Karpas-422 (cell line): Measurements from ENCODE around the gene AQP5. TPM values are rescaled to one million over a fixed set of nuclear protein-coding genes. Genes with fewer than 3 reads are reported as not detected.

Experiments used
- DNase-seq: peaks from one replicate; pipeline ENCODE4 v3.0.0-alpha.2; 2015
- H2AFZ ChIP-seq: fragments of 200-600 bp; sonication (generic); 2 replicates; pipeline ENCODE4 v1.6.1; 2014; ENCODE audit warnings: antibody characterized with exemption, low read length, mixed read lengths
- H3K27ac ChIP-seq: fragments of 200-600 bp; sonication (generic); 2 replicates; pipeline ENCODE4 v1.5.1; 2014; ENCODE audit warnings: mild to moderate bottlenecking, low read length, moderate library complexity
- H3K27me3 ChIP-seq: fragments of 200-600 bp; sonication (generic); 2 replicates; pipeline ENCODE4 v1.6.1; 2014; ENCODE audit warnings: low read length, mixed read lengths
- H3K36me3 ChIP-seq: fragments of 200-600 bp; sonication (generic); 2 replicates; pipeline ENCODE4 v1.6.1; 2014; ENCODE audit warnings: low read length, mixed read lengths; ENCODE audit not compliant: insufficient read depth
- H3K4me1 ChIP-seq: fragments of 200-600 bp; sonication (generic); 2 replicates; pipeline ENCODE4 v1.6.1; 2014; ENCODE audit warnings: mild to moderate bottlenecking, low read length, mixed read lengths
- H3K4me2 ChIP-seq: fragments of 200-600 bp; sonication (generic); 2 replicates; pipeline ENCODE4 v1.6.1; 2014; ENCODE audit warnings: low read length, low read depth, mild to moderate bottlenecking; ENCODE audit not compliant: poor library complexity, severe bottlenecking
- H3K4me3 ChIP-seq: fragments of 200-600 bp; sonication (generic); 2 replicates; pipeline ENCODE4 v1.5.1; 2014; ENCODE audit warnings: mild to moderate bottlenecking, antibody characterized with exemption, low read length, mixed read lengths
- H3K79me2 ChIP-seq: fragments of 200-600 bp; sonication (generic); 2 replicates; pipeline ENCODE4 v1.6.1; 2014; ENCODE audit warnings: mild to moderate bottlenecking, low read length, mixed read lengths
- H3K9ac ChIP-seq: fragments of 200-600 bp; sonication (generic); 2 replicates; pipeline ENCODE4 v1.6.0; 2014; ENCODE audit warnings: low read length
- H3K9me2 ChIP-seq: fragments of 200-600 bp; sonication (generic), shearing (Covaris generic); replicated peaks from 2 replicates; pipeline ENCODE4 v1.6.0; 2014; ENCODE audit warnings: mild to moderate bottlenecking, low read length, moderate library complexity; ENCODE audit not compliant: insufficient read depth
- H3K9me3 ChIP-seq: fragments of 300-700, 200-600 bp; sonication (generic); 2 replicates; pipeline ENCODE4 v1.6.1; 2014; ENCODE audit warnings: low read length, mixed read lengths
- H4K20me1 ChIP-seq: fragments of 200-600 bp; sonication (generic); 2 replicates; pipeline ENCODE4 v1.6.1; 2014; ENCODE audit warnings: mild to moderate bottlenecking, antibody characterized with exemption, low read length, low read depth; ENCODE audit not compliant: insufficient read depth
- total RNA-seq: library from RNA; depleted of rRNA; stranded (reverse); fragments of >200 nt; shearing (Covaris generic); gene quantifications from 2 replicates; pipeline ENCODE4 v1.2.3, GENCODE V29; 2014; ENCODE audit warnings: low replicate concordance

AQP5 gene
- total RNA-seq, 1 experiment from 2014 or later = 0.97 TPM

DNA sequence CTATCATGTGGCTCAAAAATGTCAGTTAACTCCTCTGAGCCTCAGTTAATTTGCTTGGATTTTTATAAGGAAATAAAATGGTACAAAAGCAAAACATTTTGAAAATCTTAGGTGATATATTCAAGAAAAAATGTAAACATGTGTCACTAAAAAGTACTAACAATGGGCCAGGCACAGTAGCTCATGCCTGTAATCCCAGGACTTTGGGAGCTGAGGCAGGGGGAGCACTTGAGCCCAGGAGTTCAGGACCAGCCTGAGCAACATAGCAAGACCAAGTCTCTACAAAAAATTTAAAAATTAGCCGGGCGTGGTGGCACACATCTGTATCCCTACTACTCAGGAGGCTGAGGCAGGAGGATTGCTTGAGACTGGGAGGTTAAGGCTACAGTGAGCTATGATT, 36.8 kb downstream of the AQP5 start:
- Histone ChIP-seq H3K4me3 (no peak overlapping the region), H3K4me1 (no peaks in the 10 kb centered on the region), H2AFZ (no peak overlapping the region), H3K27ac (no peak overlapping the region), H3K9ac (no peak overlapping the region), H3K36me3 (peaks cover 59% of the 10 kb centered on the region), H3K4me2 (no peak overlapping the region), H3K79me2 (peaks cover 4% of the 10 kb centered on the region; the same call in 1 of the 2 replicates), H3K9me3 (no peaks in the 10 kb centered on the region), H3K9me2 (no peaks in the 10 kb centered on the region), H4K20me1 (no peaks in the 10 kb centered on the region), H3K27me3 (no peaks in the 10 kb centered on the region)
- DNase-seq = no peak

DNA sequence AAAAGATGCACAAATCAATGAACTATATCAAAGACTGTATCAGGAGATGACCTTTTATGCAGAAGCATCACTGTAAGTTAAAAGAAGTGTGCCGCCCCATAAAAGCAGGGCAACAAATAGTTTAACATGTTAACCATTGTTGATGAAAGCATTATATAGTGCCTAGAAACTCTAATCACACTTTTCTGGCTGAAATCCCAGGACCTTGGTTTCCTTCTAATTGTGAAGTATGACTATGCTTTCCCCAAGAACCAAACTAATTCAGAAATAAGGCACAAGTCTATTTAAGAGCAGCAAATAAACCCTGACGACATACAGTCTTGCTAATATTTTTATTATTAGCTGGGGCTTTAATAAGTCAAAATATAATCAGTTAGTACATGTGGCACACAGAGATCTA, 41.9 kb downstream of the AQP5 start:
- H3K4me3 ChIP-seq = no peak overlapping the region
- no peak overlapping the region for H3K9ac ChIP-seq
- no peak for DNase-seq
- H3K9me3 ChIP-seq = no peaks in the 10 kb centered on the region
- H2AFZ ChIP-seq = no peak overlapping the region
- H3K36me3 ChIP-seq = peaks cover 64% of the 10 kb centered on the region
- H3K27ac ChIP-seq = no peak overlapping the region
- H4K20me1 ChIP-seq = no peaks in the 10 kb centered on the region
- peaks cover 35% of the 10 kb centered on the region for H3K4me1 ChIP-seq
- peaks cover 49% of the 10 kb centered on the region for H3K79me2 ChIP-seq
- H3K9me2 ChIP-seq = no peaks in the 10 kb centered on the region
- no peak overlapping the region for H3K4me2 ChIP-seq
- H3K27me3 ChIP-seq = no peaks in the 10 kb centered on the region

DNA sequence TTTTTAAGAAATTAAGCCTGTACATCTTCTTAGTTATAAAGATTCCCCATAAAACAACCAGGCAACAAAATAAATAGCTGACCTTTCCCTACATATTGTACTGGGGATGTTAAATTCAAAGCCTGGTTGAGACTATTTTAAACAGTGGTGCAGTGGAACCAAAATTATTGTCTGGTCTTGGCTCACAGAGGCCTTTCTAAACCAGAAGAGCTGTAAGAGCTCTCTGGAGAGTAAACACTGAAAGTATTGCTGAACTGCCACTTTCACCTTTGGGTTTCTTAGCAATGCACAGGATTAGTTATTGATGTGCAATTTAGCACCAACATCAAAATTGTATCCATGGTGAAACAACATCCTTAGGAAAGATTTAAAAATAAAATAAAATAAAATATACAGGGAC, 43.0 kb downstream of the AQP5 start:
- H3K27ac ChIP-seq = 0 out of 2 replicates have a peak overlapping the region, but pooled peaks have one; percentile 13
- DNase-seq = no peak
- peaks cover 59% of the 10 kb centered on the region for H3K36me3 ChIP-seq
- no peak overlapping the region for H3K4me3 ChIP-seq
- peaks cover 60% of the 10 kb centered on the region for H3K79me2 ChIP-seq
- H3K9me2 ChIP-seq = no peaks in the 10 kb centered on the region
- H3K9ac ChIP-seq = no peak overlapping the region
- peaks cover 41% of the 10 kb centered on the region for H3K4me1 ChIP-seq
- no peak overlapping the region for H3K4me2 ChIP-seq
- H3K9me3 ChIP-seq = no peaks in the 10 kb centered on the region
- H3K27me3 ChIP-seq = no peaks in the 10 kb centered on the region
- no peaks in the 10 kb centered on the region for H4K20me1 ChIP-seq
- no peak overlapping the region for H2AFZ ChIP-seq

DNA sequence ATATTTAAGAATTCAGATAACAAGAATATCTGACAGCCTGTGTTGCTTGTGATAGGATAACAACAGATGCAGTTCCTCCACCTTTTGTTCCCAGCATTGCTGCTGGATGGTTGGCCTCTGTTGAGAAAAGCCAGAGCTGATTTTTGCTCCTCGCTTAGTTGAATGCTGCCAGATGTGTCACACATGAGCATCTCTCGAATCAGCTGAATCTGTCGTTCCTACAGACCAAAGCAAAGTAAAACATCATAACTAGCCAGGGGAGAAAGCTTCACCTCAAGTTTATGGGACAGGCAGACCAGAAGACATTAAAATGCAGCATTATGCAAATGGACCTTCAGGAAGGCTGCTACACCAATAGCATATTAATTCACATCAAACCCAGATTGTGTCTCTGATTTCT, 43.5 kb downstream of the AQP5 start:
- peaks cover 64% of the 10 kb centered on the region for H3K79me2 ChIP-seq
- 0 out of 2 replicates have a peak overlapping the region, but pooled peaks have one; percentile 77 for H3K27ac ChIP-seq
- no peak overlapping the region for H2AFZ ChIP-seq
- H3K36me3 ChIP-seq = peaks cover 63% of the 10 kb centered on the region
- H3K4me3 ChIP-seq = no peak overlapping the region
- DNase-seq = no peak
- no peaks in the 10 kb centered on the region for H3K9me2 ChIP-seq
- peaks cover 45% of the 10 kb centered on the region for H3K4me1 ChIP-seq
- no peaks in the 10 kb centered on the region for H3K9me3 ChIP-seq
- no peaks in the 10 kb centered on the region for H3K27me3 ChIP-seq
- H3K4me2 ChIP-seq = no peak overlapping the region
- H3K9ac ChIP-seq = no peak overlapping the region
- H4K20me1 ChIP-seq = no peaks in the 10 kb centered on the region

DNA sequence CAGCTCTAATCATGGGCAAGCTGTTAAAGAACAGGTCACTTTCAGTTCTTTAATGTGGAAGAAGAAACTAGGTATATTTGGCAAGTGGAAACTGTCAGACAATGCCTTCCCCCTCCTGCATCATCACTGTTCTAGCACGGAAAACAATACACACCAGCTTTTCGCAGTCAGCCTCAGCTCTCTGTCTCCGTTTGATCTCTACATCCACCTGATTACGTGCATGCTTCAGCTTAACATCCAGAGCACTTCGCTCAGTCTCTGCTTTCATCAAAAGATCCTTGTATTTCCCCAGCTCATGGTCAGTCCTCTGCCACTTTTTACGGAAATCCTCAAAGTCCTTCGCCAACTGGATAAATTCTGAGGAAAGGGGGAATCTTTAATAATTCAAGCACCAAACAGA, 44.6 kb downstream of the AQP5 start:
- H3K79me2 ChIP-seq = peaks cover 69% of the 10 kb centered on the region
- no peak overlapping the region; the same call in 1 of the 2 replicates for H3K4me3 ChIP-seq
- no peaks in the 10 kb centered on the region for H3K9me3 ChIP-seq
- no peak overlapping the region for H2AFZ ChIP-seq
- no peaks in the 10 kb centered on the region for H3K9me2 ChIP-seq
- H3K36me3 ChIP-seq = peaks cover 59% of the 10 kb centered on the region
- peak overlapping the region; percentile 18; the same call in 1 of the 2 replicates for H3K9ac ChIP-seq
- H3K4me2 ChIP-seq = peak overlapping the region; percentile 53
- no peak for DNase-seq
- peak overlapping the region; percentile 77 for H3K27ac ChIP-seq
- peaks cover 45% of the 10 kb centered on the region for H3K4me1 ChIP-seq
- no peaks in the 10 kb centered on the region for H4K20me1 ChIP-seq
- no peaks in the 10 kb centered on the region for H3K27me3 ChIP-seq

DNA sequence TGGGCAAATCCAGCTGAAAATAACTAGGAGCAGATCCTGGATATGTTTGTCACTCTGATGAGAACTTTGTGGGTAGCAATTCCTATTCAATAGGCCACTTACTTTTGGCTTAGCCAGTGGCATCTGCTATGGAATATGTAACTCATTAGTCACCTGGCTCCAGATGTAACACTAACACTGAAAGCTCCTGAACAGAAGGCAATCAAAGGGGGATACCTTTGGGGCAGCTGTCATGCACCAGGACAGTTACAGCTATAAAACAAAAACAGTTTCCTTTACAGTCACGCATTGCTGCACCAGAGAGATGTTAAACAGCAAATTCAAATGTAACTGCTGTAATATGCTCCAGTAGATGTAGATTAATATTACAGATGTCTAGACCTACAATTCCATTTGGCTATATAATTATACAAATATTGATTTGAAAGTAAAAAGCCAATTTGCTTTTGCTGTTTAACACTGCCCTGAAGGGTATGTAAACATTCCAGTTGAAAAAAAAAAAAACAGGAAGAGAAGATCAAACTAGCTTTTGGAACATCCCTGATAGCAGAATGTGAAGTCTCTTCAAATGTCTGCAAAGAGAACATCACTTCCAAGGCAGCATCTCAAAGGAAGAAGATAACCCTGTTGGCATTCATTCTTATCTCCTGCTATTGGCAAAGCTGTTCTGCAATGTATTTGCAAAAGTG, 45.2 kb downstream of the AQP5 start:
- Histone ChIP-seq H3K4me2 (peak overlapping the region; percentile 53), H3K27me3 (no peaks in the 10 kb centered on the region), H3K36me3 (peaks cover 54% of the 10 kb centered on the region), H3K9me2 (no peaks in the 10 kb centered on the region), H2AFZ (no peak overlapping the region), H3K79me2 (peaks cover 71% of the 10 kb centered on the region), H3K9ac (peak overlapping the region; percentile 28), H3K4me1 (peaks cover 45% of the 10 kb centered on the region), H3K27ac (peak overlapping the region; percentile 77), H3K4me3 (no peak overlapping the region; the same call in 1 of the 2 replicates), H4K20me1 (no peaks in the 10 kb centered on the region), H3K9me3 (no peaks in the 10 kb centered on the region)
- DNase-seq = no peak

DNA sequence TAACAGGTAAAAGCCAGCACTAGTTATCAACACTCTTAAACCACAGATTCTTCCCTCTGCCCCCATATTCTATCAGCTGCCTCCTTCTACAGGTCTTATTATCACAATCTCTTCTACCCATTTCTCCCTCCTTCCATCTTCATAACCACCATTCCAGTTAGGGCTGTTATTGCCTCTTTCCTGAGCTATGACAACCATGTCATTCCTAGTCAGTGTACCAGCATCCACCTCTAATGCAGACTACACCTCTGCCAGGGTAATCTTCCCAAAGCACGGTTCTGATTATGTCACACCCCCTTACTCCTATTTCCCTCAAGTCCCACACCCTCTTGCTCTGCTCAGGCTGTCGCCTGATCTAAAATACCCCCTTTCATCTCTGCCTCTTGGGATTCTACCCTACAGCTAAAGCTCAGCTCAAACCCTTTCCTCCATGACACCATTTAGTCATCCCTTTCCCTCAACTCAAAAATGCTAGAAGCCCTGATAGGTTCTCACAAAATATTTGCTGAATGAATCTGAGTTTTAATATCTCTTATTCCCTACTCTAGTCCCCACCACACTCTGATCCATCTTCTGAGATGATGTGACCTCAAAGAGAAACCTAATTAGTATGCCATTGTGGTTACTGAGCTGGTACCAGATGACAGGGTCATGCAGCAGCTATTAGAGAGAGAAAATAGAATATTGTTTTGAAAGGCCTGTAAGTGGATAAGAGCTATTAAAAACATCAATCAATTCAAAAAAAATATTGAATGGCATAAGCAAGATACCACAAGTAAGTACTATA, 51.9 kb downstream of the AQP5 start:
- Histone ChIP-seq H3K9me3 (no peaks in the 10 kb centered on the region), H3K27ac (no peak overlapping the region), H2AFZ (no peak overlapping the region), H3K4me1 (peaks cover 10% of the 10 kb centered on the region), H3K27me3 (no peaks in the 10 kb centered on the region), H3K9ac (no peak overlapping the region), H3K9me2 (no peaks in the 10 kb centered on the region), H3K36me3 (peaks cover 26% of the 10 kb centered on the region; the same call in 1 of the 2 replicates), H4K20me1 (no peaks in the 10 kb centered on the region), H3K4me2 (no peak overlapping the region), H3K79me2 (peaks cover 77% of the 10 kb centered on the region), H3K4me3 (no peak overlapping the region)
- no peak for DNase-seq

DNA sequence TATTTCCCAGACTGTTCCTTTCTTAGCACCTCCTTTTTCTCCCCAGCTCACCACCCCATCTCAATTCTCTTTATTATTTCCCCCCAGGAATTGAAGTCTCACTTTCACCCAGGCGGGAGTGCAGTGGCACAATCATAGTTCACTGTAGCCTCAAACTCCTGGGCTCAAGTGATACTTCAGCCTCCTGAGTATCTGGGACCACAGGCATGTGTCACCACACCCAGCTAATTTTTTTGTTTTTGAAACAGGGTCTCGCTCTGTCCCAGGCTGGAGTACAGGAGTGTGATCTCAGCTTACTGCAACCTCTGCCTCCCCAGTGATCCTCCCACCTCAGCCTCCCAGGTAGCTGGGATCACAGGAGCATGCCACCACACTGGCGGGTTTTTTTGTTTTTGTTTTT, 52.7 kb downstream of the AQP5 start:
- H3K36me3 ChIP-seq = peaks cover 23% of the 10 kb centered on the region; the same call in 1 of the 2 replicates
- no peak overlapping the region for H3K9ac ChIP-seq
- no peak overlapping the region for H3K27ac ChIP-seq
- H3K4me3 ChIP-seq = no peak overlapping the region
- H3K4me2 ChIP-seq = no peak overlapping the region
- no peaks in the 10 kb centered on the region for H4K20me1 ChIP-seq
- DNase-seq = no peak
- H2AFZ ChIP-seq = no peak overlapping the region
- H3K4me1 ChIP-seq = peaks cover 6% of the 10 kb centered on the region
- H3K9me2 ChIP-seq = no peaks in the 10 kb centered on the region
- peaks cover 78% of the 10 kb centered on the region for H3K79me2 ChIP-seq
- no peaks in the 10 kb centered on the region for H3K9me3 ChIP-seq
- H3K27me3 ChIP-seq = no peaks in the 10 kb centered on the region
